ENCODE data around the gene TLK2. TPM values are rescaled to one million over a fixed set of nuclear protein-coding genes. Genes with fewer than 3 reads are reported as not detected.
"Not testable (repeated sequence)": the region's sequence is repeated elsewhere in the genome, so short reads cannot be mapped to it uniquely, and the experiment has no call there.

Gene TLK2
- total RNA-seq, 1 experiment from 2014 or later, result 48.6 TPM

DNA sequence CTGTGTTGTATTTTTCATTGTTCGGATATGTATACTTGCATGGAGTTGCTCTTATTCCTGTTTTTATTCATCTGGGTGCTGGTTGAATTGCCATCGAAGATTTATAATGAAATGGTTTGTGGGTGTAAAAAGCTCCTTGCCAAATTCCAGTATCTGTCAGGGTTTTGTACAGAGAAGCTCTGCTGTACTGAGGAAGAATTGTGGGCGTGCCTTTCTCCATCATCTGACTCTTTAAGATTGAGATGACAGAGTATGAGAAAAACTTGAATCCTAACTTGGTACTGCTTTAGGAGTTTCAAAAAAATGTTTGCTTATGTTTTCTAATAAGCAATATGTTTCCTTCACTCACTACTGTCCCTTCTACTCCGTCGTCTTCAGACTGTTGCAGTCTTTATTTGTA, 78.9 kb downstream of the TLK2 start:
- not testable (repeated sequence) for H3K4me3 ChIP-seq (ENCODE audit: low read length); H3K9me3 ChIP-seq (ENCODE audit: low read length); H4K20me1 ChIP-seq (ENCODE audit: insufficient read depth, low read depth, low read length); H3K9ac ChIP-seq (ENCODE audit: low read length); H3K4me1 ChIP-seq (ENCODE audit: low read length); H2AFZ ChIP-seq (ENCODE audit: low read length); H3K27me3 ChIP-seq (ENCODE audit: low read length); H3K9me2 ChIP-seq (replicated peaks; ENCODE audit: insufficient read depth, low read length); H3K4me2 ChIP-seq (ENCODE audit: low read depth, low read length, poor library complexity, severe bottlenecking); H3K27ac ChIP-seq (ENCODE audit: low read length); DNase-seq
- peaks cover 34% of the 10 kb centered on the region for H3K79me2 ChIP-seq (ENCODE audit: low read length)
- peaks cover 15% of the 10 kb centered on the region for H3K36me3 ChIP-seq (ENCODE audit: insufficient read depth, low read length)

DNA sequence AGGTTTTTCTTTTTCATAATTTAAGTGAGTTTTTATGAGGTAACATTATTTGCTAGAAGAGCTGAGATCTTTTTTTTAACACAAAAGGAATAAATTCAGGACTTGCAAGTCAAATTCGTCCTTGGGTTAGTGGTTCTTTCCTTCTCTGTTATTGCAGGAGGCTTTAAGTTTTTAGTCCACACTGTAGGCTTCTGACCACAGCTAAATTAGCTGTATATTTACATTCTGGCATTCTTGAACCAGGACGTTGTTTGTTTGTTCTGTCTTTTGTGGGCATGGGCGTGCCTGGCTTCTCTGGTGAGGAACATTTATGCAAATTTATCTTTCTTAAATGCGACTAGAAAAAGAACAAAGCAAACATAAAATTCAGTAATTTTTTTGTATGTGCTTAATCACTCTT, 80.3 kb downstream of the TLK2 start:
- H3K9ac ChIP-seq (ENCODE audit: low read length); H4K20me1 ChIP-seq (ENCODE audit: insufficient read depth, low read depth, low read length); H3K4me3 ChIP-seq (ENCODE audit: low read length); H3K9me3 ChIP-seq (ENCODE audit: low read length); DNase-seq; H3K9me2 ChIP-seq (replicated peaks; ENCODE audit: insufficient read depth, low read length); H3K27ac ChIP-seq (ENCODE audit: low read length); H3K4me1 ChIP-seq (ENCODE audit: low read length); H2AFZ ChIP-seq (ENCODE audit: low read length); H3K27me3 ChIP-seq (ENCODE audit: low read length); H3K4me2 ChIP-seq (ENCODE audit: low read depth, low read length, poor library complexity, severe bottlenecking): not testable (repeated sequence)
- H3K79me2 ChIP-seq (ENCODE audit: low read length), result peaks cover 37% of the 10 kb centered on the region
- H3K36me3 ChIP-seq (ENCODE audit: insufficient read depth, low read length), result peaks cover 22% of the 10 kb centered on the region

GRCh38 chr17:62560971-62561370, 82.3 kb downstream of the TLK2 start:
- not testable (repeated sequence) for H3K9ac ChIP-seq (ENCODE audit: low read length); H3K9me2 ChIP-seq (replicated peaks; ENCODE audit: insufficient read depth, low read length); H4K20me1 ChIP-seq (ENCODE audit: insufficient read depth, low read depth, low read length); H2AFZ ChIP-seq (ENCODE audit: low read length); H3K27ac ChIP-seq (ENCODE audit: low read length); H3K9me3 ChIP-seq (ENCODE audit: low read length); H3K27me3 ChIP-seq (ENCODE audit: low read length); H3K4me1 ChIP-seq (ENCODE audit: low read length); H3K4me2 ChIP-seq (ENCODE audit: low read depth, low read length, poor library complexity, severe bottlenecking); H3K4me3 ChIP-seq (ENCODE audit: low read length); DNase-seq
- Histone ChIP-seq H3K79me2 (ENCODE audit: low read length) (peaks cover 36% of the 10 kb centered on the region), H3K36me3 (ENCODE audit: insufficient read depth, low read length) (peaks cover 30% of the 10 kb centered on the region)

DNA sequence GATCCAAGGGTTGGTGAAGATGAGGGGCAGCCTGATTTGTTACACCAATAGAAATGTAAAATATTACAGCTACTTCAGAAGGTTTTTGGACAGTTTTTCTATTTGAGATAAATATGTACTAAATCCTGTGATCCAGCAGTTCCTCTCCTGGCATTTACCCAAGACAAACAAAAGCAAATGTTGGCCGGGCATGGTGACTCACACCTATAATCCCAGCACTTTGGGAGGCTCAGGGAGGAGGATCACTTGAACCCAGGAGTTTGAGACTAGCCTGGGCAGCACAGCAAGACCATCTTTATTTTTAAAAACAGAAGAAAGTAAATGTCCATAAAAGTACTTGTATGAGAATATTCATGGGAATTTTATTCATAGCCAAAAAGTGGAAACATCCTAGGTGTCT, 84.0 kb downstream of the TLK2 start:
- no peak overlapping the region for H3K4me3 ChIP-seq (ENCODE audit: low read length)
- H3K4me2 ChIP-seq (ENCODE audit: low read depth, low read length, poor library complexity, severe bottlenecking), result no peak overlapping the region
- no peak overlapping the region for H2AFZ ChIP-seq (ENCODE audit: low read length)

DNA sequence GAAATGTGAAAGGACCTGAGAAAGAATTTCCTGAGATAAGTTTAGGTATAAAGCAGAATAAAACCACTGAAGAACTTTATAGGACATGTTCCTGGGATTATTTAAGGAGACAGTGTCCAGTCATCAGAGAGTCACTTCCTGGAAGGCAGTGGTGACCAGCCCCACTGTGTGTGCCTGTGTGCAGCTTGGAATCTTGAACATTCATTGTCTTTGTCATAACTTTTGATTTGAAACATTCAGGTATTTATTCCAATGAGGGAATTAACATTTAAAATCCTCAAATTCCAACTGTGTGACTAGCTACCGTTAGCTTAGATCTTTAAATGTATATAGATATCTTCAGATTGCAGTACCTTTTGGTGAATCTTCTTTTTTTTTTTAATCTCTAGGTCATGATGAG, 87.2 kb downstream of the TLK2 start:
- H2AFZ ChIP-seq (ENCODE audit: low read length), result no peak overlapping the region
- no peaks in the 10 kb centered on the region for H3K27me3 ChIP-seq (ENCODE audit: low read length)
- peaks cover 5% of the 10 kb centered on the region for H3K4me1 ChIP-seq (ENCODE audit: low read length)
- H4K20me1 ChIP-seq (ENCODE audit: insufficient read depth, low read depth, low read length), result no peaks in the 10 kb centered on the region
- H3K9me3 ChIP-seq (ENCODE audit: low read length), result no peaks in the 10 kb centered on the region
- no peak overlapping the region for H3K9ac ChIP-seq (ENCODE audit: low read length)
- H3K36me3 ChIP-seq (ENCODE audit: insufficient read depth, low read length), result peaks cover 42% of the 10 kb centered on the region
- H3K9me2 ChIP-seq (replicated peaks; ENCODE audit: insufficient read depth, low read length), result no peaks in the 10 kb centered on the region
- DNase-seq, result no peak
- H3K79me2 ChIP-seq (ENCODE audit: low read length), result peaks cover 56% of the 10 kb centered on the region
- H3K27ac ChIP-seq (ENCODE audit: low read length), result no peak overlapping the region
- H3K4me3 ChIP-seq (ENCODE audit: low read length), result no peak overlapping the region
- H3K4me2 ChIP-seq (ENCODE audit: low read depth, low read length, poor library complexity, severe bottlenecking), result no peak overlapping the region

More for the DNA sequence above, 84.0 kb downstream of the TLK2 start:
- Histone ChIP-seq H3K79me2 (ENCODE audit: low read length) (peaks cover 35% of the 10 kb centered on the region), H3K9me2 (replicated peaks; ENCODE audit: insufficient read depth, low read length) (no peaks in the 10 kb centered on the region), H3K36me3 (ENCODE audit: insufficient read depth, low read length) (peaks cover 38% of the 10 kb centered on the region), H3K9ac (ENCODE audit: low read length) (no peak overlapping the region), H3K4me1 (ENCODE audit: low read length) (peaks cover 5% of the 10 kb centered on the region), H3K27ac (ENCODE audit: low read length) (no peak overlapping the region), H4K20me1 (ENCODE audit: insufficient read depth, low read depth, low read length) (no peaks in the 10 kb centered on the region), H3K9me3 (ENCODE audit: low read length) (no peaks in the 10 kb centered on the region), H3K27me3 (ENCODE audit: low read length) (no peaks in the 10 kb centered on the region)
- no peak for DNase-seq

- Histone ChIP-seq H3K36me3 (ENCODE audit: insufficient read depth, low read length) (peaks cover 36% of the 10 kb centered on the region), H3K4me2 (ENCODE audit: low read depth, low read length, poor library complexity, severe bottlenecking) (no peak overlapping the region), H3K4me1 (ENCODE audit: low read length) (peaks cover 5% of the 10 kb centered on the region), H3K4me3 (ENCODE audit: low read length) (no peak overlapping the region), H3K27me3 (ENCODE audit: low read length) (no peaks in the 10 kb centered on the region), H2AFZ (ENCODE audit: low read length) (no peak overlapping the region), H3K9me2 (replicated peaks; ENCODE audit: insufficient read depth, low read length) (no peaks in the 10 kb centered on the region), H4K20me1 (ENCODE audit: insufficient read depth, low read depth, low read length) (no peaks in the 10 kb centered on the region), H3K27ac (ENCODE audit: low read length) (no peak overlapping the region), H3K79me2 (ENCODE audit: low read length) (peaks cover 60% of the 10 kb centered on the region), H3K9ac (ENCODE audit: low read length) (no peak overlapping the region), H3K9me3 (ENCODE audit: low read length) (no peaks in the 10 kb centered on the region)
- peak; percentile 60 for DNase-seq
Measured at GRCh38 chr17:62566996-62567578, 88.5 kb downstream of the TLK2 start.

DNA sequence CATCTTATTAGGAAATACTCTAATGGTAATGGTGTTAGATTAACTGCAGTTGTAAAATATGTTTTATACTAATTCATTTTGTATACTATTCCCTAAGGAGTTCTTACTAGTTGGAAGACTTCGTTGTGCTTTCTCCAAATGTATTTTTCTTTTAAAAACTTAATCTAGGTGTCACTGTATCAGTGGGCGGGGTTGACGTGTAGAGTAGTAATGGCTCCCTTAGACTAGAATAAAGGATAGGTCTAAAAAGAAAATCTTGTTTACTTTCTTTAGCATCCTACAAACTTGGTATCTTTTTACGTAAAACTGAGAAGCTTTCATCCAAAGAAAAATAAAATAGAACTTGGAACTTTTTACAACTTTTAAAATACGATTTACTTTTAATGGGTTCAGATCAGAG, 93.9 kb downstream of the TLK2 start:
- no peak overlapping the region for H3K4me2 ChIP-seq (ENCODE audit: low read depth, low read length, poor library complexity, severe bottlenecking)
- no peaks in the 10 kb centered on the region for H4K20me1 ChIP-seq (ENCODE audit: insufficient read depth, low read depth, low read length)
- H3K27me3 ChIP-seq (ENCODE audit: low read length), result no peaks in the 10 kb centered on the region
- H3K9me2 ChIP-seq (replicated peaks; ENCODE audit: insufficient read depth, low read length), result no peaks in the 10 kb centered on the region
- H2AFZ ChIP-seq (ENCODE audit: low read length), result no peak overlapping the region
- H3K36me3 ChIP-seq (ENCODE audit: insufficient read depth, low read length), result peaks cover 22% of the 10 kb centered on the region; the same call in 1 of the 2 replicates
- H3K9ac ChIP-seq (ENCODE audit: low read length), result no peak overlapping the region
- no peaks in the 10 kb centered on the region for H3K9me3 ChIP-seq (ENCODE audit: low read length)
- H3K4me3 ChIP-seq (ENCODE audit: low read length), result no peak overlapping the region
- DNase-seq, result no peak
- peaks cover 41% of the 10 kb centered on the region for H3K79me2 ChIP-seq (ENCODE audit: low read length)
- H3K4me1 ChIP-seq (ENCODE audit: low read length), result peaks cover 5% of the 10 kb centered on the region
- H3K27ac ChIP-seq (ENCODE audit: low read length), result no peak overlapping the region

- peaks cover 5% of the 10 kb centered on the region for H3K4me1 ChIP-seq (ENCODE audit: low read length)
- H4K20me1 ChIP-seq (ENCODE audit: insufficient read depth, low read depth, low read length), result no peaks in the 10 kb centered on the region
- H3K4me2 ChIP-seq (ENCODE audit: low read depth, low read length, poor library complexity, severe bottlenecking), result no peak overlapping the region
- H3K79me2 ChIP-seq (ENCODE audit: low read length), result peaks cover 37% of the 10 kb centered on the region
- peaks cover 22% of the 10 kb centered on the region; the same call in 1 of the 2 replicates for H3K36me3 ChIP-seq (ENCODE audit: insufficient read depth, low read length)
- H3K9me3 ChIP-seq (ENCODE audit: low read length), result no peaks in the 10 kb centered on the region
- H3K27ac ChIP-seq (ENCODE audit: low read length), result no peak overlapping the region
- H2AFZ ChIP-seq (ENCODE audit: low read length), result no peak overlapping the region
- no peak overlapping the region for H3K9ac ChIP-seq (ENCODE audit: low read length)
- no peaks in the 10 kb centered on the region for H3K27me3 ChIP-seq (ENCODE audit: low read length)
- H3K9me2 ChIP-seq (replicated peaks; ENCODE audit: insufficient read depth, low read length), result no peaks in the 10 kb centered on the region
- no peak overlapping the region for H3K4me3 ChIP-seq (ENCODE audit: low read length)
- DNase-seq, result no peak
Measured at GRCh38 chr17:62572888-62573401, 94.3 kb downstream of the TLK2 start.

Data from Karpas-422 (cell line).